Measurements from ENCODE around the gene PRR5.

GRCh38 chr22:44663256-44663999 is 38.6 kb upstream of the PRR5 start:
- TF ChIP-seq SP1 (IDR thresholded peaks at IDR 0.05) (no peak), SP1 (CRISPR knock-in tag; IDR thresholded peaks at IDR 0.05) (no peak), SIX1 (CRISPR knock-in tag; IDR thresholded peaks at IDR 0.05; ENCODE audit: borderline replicate concordance) (no peak), ZNF407 (CRISPR knock-in tag; IDR thresholded peaks at IDR 0.05; ENCODE audit: not compliant biosample characterization) (no peak), ZNF558 (CRISPR knock-in tag; IDR thresholded peaks at IDR 0.05; ENCODE audit: borderline replicate concordance) (no peak), CTCF (CRISPR knock-in tag; IDR thresholded peaks at IDR 0.05) (no peak), EHMT2 (IDR thresholded peaks at IDR 0.05; ENCODE audit: borderline replicate concordance, low read depth, low read length) (no peak), HDAC2 (CRISPR knock-in tag; IDR thresholded peaks at IDR 0.05) (no peak), ESRRA (CRISPR knock-in tag; IDR thresholded peaks at IDR 0.05; ENCODE audit: low read depth) (no peak), EP300 (IDR thresholded peaks at IDR 0.05; ENCODE audit: low read depth in 2 of 2, low read length in 2 of 2) (no peak), EP300 (CRISPR knock-in tag; IDR thresholded peaks at IDR 0.05; ENCODE audit: borderline replicate concordance) (no peak), HNRNPL (IDR thresholded peaks at IDR 0.05; ENCODE audit: low read depth, low read length) (no peak)
